DOHH2 (cell line): ENCODE measurements around the gene TWIST2.

Experiments
- H3F3A ChIP-seq: fragments of 200-600 bp; sonication (generic), shearing (Covaris generic); 2 replicates; pipeline ENCODE4 v1.6.0; 2016; ENCODE audit warnings: antibody characterized with exemption, mild to moderate bottlenecking; ENCODE audit not compliant: control insufficient read depth, insufficient read depth
- H3K27ac ChIP-seq: fragments of 200-600 bp; sonication (generic); 2 replicates; pipeline ENCODE4 v1.5.1; 2014; ENCODE audit warnings: low read depth, mild to moderate bottlenecking, low read length, moderate library complexity
- H3K27me3 ChIP-seq: fragments of 200-600 bp; sonication (generic); 2 replicates; pipeline ENCODE4 v1.6.1; 2014; ENCODE audit warnings: mild to moderate bottlenecking, low read length, mixed read lengths; ENCODE audit not compliant: control insufficient read depth
- H3K36me3 ChIP-seq: fragments of 200-600 bp; sonication (generic); 2 replicates; pipeline ENCODE4 v1.6.1; 2014; ENCODE audit warnings: mild to moderate bottlenecking, low read length, moderate library complexity, mixed read lengths; ENCODE audit not compliant: control insufficient read depth
- H3K4me1 ChIP-seq: fragments of 200-600 bp; sonication (generic); 2 replicates; pipeline ENCODE4 v1.6.1; 2014; ENCODE audit warnings: mild to moderate bottlenecking, low read length, mixed read lengths; ENCODE audit not compliant: control insufficient read depth
- H3K4me2 ChIP-seq: fragments of 200-600 bp; sonication (generic); 2 replicates; pipeline ENCODE4 v1.6.0; 2014; ENCODE audit warnings: mild to moderate bottlenecking, low read length, moderate library complexity
- H3K4me3 ChIP-seq: fragments of 200-600 bp; sonication (generic); 2 replicates; pipeline ENCODE4 v1.5.1; 2014; ENCODE audit warnings: mild to moderate bottlenecking, low read length, mixed read lengths
- H3K79me2 ChIP-seq: fragments of 200-600 bp; sonication (generic); 2 replicates; pipeline ENCODE4 v1.6.1; 2014; ENCODE audit warnings: mild to moderate bottlenecking, low read length, mixed read lengths; ENCODE audit not compliant: control insufficient read depth
- H3K9me2 ChIP-seq: fragments of 200-600 bp; sonication (generic); replicated peaks from 2 replicates; pipeline ENCODE4 v1.6.1; 2014; ENCODE audit warnings: mild to moderate bottlenecking, low read length, mixed read lengths; ENCODE audit not compliant: control insufficient read depth
- H3K9me3 ChIP-seq: fragments of 200-600 bp; sonication (generic); 2 replicates; pipeline ENCODE4 v1.6.1; 2014; ENCODE audit warnings: antibody characterized with exemption, low read length, mixed read lengths; ENCODE audit not compliant: control insufficient read depth, insufficient read depth
- H4K20me1 ChIP-seq: fragments of 200-600 bp; sonication (generic); 2 replicates; pipeline ENCODE4 v1.6.0; 2014; ENCODE audit warnings: low read depth, mild to moderate bottlenecking, antibody characterized with exemption, low read length, moderate library complexity; ENCODE audit not compliant: control insufficient read depth, insufficient read depth
- CTCF ChIP-seq: fragments of 200-600 bp; sonication (generic); IDR thresholded peaks from one replicate; pipeline ENCODE4 v1.5.1; 2014; ENCODE audit warnings: antibody characterized with exemption, mild to moderate bottlenecking, low read depth, low read length; ENCODE audit not compliant: poor library complexity, severe bottlenecking
- EZH2phosphoT487 ChIP-seq: fragments of 200-600 bp; sonication (generic); IDR thresholded peaks from 2 replicates; pipeline ENCODE4 v1.6.1; 2017; ENCODE audit warnings: borderline replicate concordance, mild to moderate bottlenecking, antibody characterized with exemption, low read length, moderate library complexity, mixed read lengths

The TWIST2 gene

GRCh38 chr2:238811293-238811692 is 36.6 kb upstream of the TWIST2 start:
- Histone ChIP-seq H3K79me2 (no peaks in the 10 kb centered on the region), H3K4me1 (no peaks in the 10 kb centered on the region), H3K27me3 (no peaks in the 10 kb centered on the region), H4K20me1 (no peaks in the 10 kb centered on the region), H3K4me3 (no peak overlapping the region), H3K4me2 (no peak overlapping the region), H3K9me2 (no peaks in the 10 kb centered on the region), H3K9me3 (no peaks in the 10 kb centered on the region), H3F3A (no peaks in the 10 kb centered on the region), H3K36me3 (no peaks in the 10 kb centered on the region), H3K27ac (no peak overlapping the region)
- TF ChIP-seq EZH2phosphoT487 (no peak), CTCF (no peak)

GRCh38 chr2:238811759-238812158 is 36.1 kb upstream of the TWIST2 start:
- H3K79me2 ChIP-seq: no peaks in the 10 kb centered on the region
- no peak overlapping the region for H3K4me2 ChIP-seq
- H4K20me1 ChIP-seq: no peaks in the 10 kb centered on the region
- no peaks in the 10 kb centered on the region for H3K9me3 ChIP-seq
- H3F3A ChIP-seq: no peaks in the 10 kb centered on the region
- no peak overlapping the region for H3K27ac ChIP-seq
- no peaks in the 10 kb centered on the region for H3K9me2 ChIP-seq
- TF ChIP-seq EZH2phosphoT487 (no peak), CTCF (no peak)
- H3K36me3 ChIP-seq: no peaks in the 10 kb centered on the region
- no peaks in the 10 kb centered on the region for H3K4me1 ChIP-seq
- H3K4me3 ChIP-seq: no peak overlapping the region
- H3K27me3 ChIP-seq: no peaks in the 10 kb centered on the region

- Histone ChIP-seq H3K4me3 (no peak overlapping the region), H4K20me1 (no peaks in the 10 kb centered on the region), H3K79me2 (no peaks in the 10 kb centered on the region), H3K27ac (no peak overlapping the region), H3K36me3 (no peaks in the 10 kb centered on the region), H3K9me3 (no peaks in the 10 kb centered on the region), H3K27me3 (no peaks in the 10 kb centered on the region), H3K4me1 (no peaks in the 10 kb centered on the region), H3F3A (no peaks in the 10 kb centered on the region), H3K9me2 (no peaks in the 10 kb centered on the region), H3K4me2 (no peak overlapping the region)
- TF ChIP-seq CTCF (no peak), EZH2phosphoT487 (no peak)
These were observed 34.8 kb upstream of the TWIST2 start for GRCh38 chr2:238813109-238813508.

- TF ChIP-seq CTCF: no peak
- no peak for TF ChIP-seq EZH2phosphoT487
- H3K27ac ChIP-seq: no peak overlapping the region
- no peaks in the 10 kb centered on the region for H4K20me1 ChIP-seq
These were observed 33.1 kb upstream of the TWIST2 start for GRCh38 chr2:238814815-238815214.

More at GRCh38 chr2:238814815-238815214, 33.1 kb upstream of the TWIST2 start:
- Histone ChIP-seq H3K4me3 (no peak overlapping the region), H3K9me3 (no peaks in the 10 kb centered on the region), H3K79me2 (no peaks in the 10 kb centered on the region), H3K36me3 (no peaks in the 10 kb centered on the region), H3K9me2 (no peaks in the 10 kb centered on the region), H3K4me2 (no peak overlapping the region), H3K27me3 (no peaks in the 10 kb centered on the region), H3F3A (no peaks in the 10 kb centered on the region), H3K4me1 (no peaks in the 10 kb centered on the region)
